Sigmoid colon (tissue), 7 donors: Measurements from ENCODE around the gene ZSWIM8. TPM values are rescaled to one million over a fixed set of nuclear protein-coding genes. Genes with fewer than 3 reads are reported as not detected.

Experiments
- DNase-seq: peaks from one replicate; pipeline ENCODE4 v3.0.0-alpha.2; 2019
- H3K27ac ChIP-seq, 4 donors: fragments of 200-600 bp; sonication (generic); one replicate each; pipeline ENCODE4 v1.5.1; 2016 to 2019; ENCODE audit warnings: mild to moderate bottlenecking in 1 of 4
- H3K27me3 ChIP-seq, 3 donors: fragments of 200-600 bp; sonication (generic); one replicate each; pipeline ENCODE4 v1.5.1; 2019; ENCODE audit warnings: mild to moderate bottlenecking in 1 of 3
- H3K36me3 ChIP-seq, 4 donors: fragments of 200-600 bp; sonication (generic); one replicate each; pipeline ENCODE4 v1.5.1; 2016 to 2019
- H3K4me1 ChIP-seq, 4 donors: fragments of 200-600 bp; sonication (generic); one replicate each; pipeline ENCODE4 v1.5.1; 2017 to 2019
- H3K4me3 ChIP-seq, 4 donors: fragments of 200-600 bp; sonication (generic); one replicate each; pipeline ENCODE4 v1.5.1; 2017 to 2019; ENCODE audit warnings: mild to moderate bottlenecking in 2 of 4, moderate library complexity in 1 of 4
- H3K9me3 ChIP-seq, 4 donors: fragments of 200-600 bp in 3 of 4; sonication (generic) in 3 of 4; one replicate each; pipeline versions ENCODE4 v1.5.1 to v1.6.1; 2013 to 2019
- CTCF ChIP-seq, 4 experiments: fragments of 450-650 bp in 3 of 4; fragments of 200-600 bp in 1 of 4; IDR thresholded peaks; one replicate each; pipeline ENCODE4 v1.5.1; 2016 to 2019; ENCODE audit warnings: antibody characterized with exemption in 4 of 4, mild to moderate bottlenecking in 3 of 4, moderate library complexity in 2 of 4
- EP300 ChIP-seq, 4 donors: sonication (generic); formaldehyde crosslinking; IDR thresholded peaks; one replicate each; pipeline ENCODE4 v1.6.1; 2017; ENCODE audit warnings: antibody characterized with exemption in 4 of 4
- POLR2A ChIP-seq, 2 donors: fragments of 450-650 bp; IDR thresholded peaks; one replicate each; pipeline ENCODE4 v1.6.1; 2016; ENCODE audit warnings: antibody characterized with exemption in 2 of 2, mild to moderate bottlenecking in 2 of 2, moderate library complexity in 2 of 2
- POLR2AphosphoS5 ChIP-seq, 4 donors: sonication (generic); formaldehyde crosslinking; IDR thresholded peaks; one replicate each; pipeline ENCODE4 v1.6.1; 2017; ENCODE audit warnings: antibody characterized with exemption in 4 of 4
- WGBS, 2 donors: extraction: QIAGEN DNeasy Blood & Tissue Kit; methylation state at CpG; one replicate each; pipeline ENCODE4 v1.1.7; 2013; 5-methylcytosine and 5-hydroxymethylcytosine counted together
- intact Hi-C: fragments of 100-400 bp; cut with DNase I; formaldehyde crosslinking; loops from one replicate; pipeline ENCODE4 v1.15.1; 2023
- polyA plus RNA-seq, 3 donors: library from polyadenylated mRNA; stranded (reverse); fragments of 200-250 nt; gene quantifications; one replicate each; pipeline ENCODE4 v1.2.3, GENCODE V29; 2013
- total RNA-seq, 4 donors: library from RNA; depleted of rRNA; stranded (reverse); fragments of >200 nt; gene quantifications; one replicate each; pipeline ENCODE4 v1.1.0, GENCODE V29; 2016
- donor health status: healthy with polysubstance abuse.
- donor health status: Bipolar disorder and iron deficiency.
- donor health status: healthy.

The ZSWIM8 gene
- total and polyA plus RNA-seq, 7 donors: 34.8 to 138 (median 61.8) TPM

- no peak overlapping the region for H3K27ac ChIP-seq
- peak; percentile 14 for DNase-seq
- peaks cover 0 to 48% (median 45%) of the 10 kb centered on the region in 4 donors for H3K4me1 ChIP-seq
- H3K9me3 ChIP-seq: no peaks in the 10 kb centered on the region
- peaks cover 0 to 59% (median 11%) of the 10 kb centered on the region in 4 donors for H3K36me3 ChIP-seq
- no peaks in the 10 kb centered on the region for H3K27me3 ChIP-seq
- 93 to 96% methylated on average over 5 of the region's 5 CpGs for WGBS, 2 donors
- no peak overlapping the region for H3K4me3 ChIP-seq
- no peak for TF ChIP-seq EP300 (IDR thresholded peaks at IDR 0.05)
- intact Hi-C loops: no loop called here
These were observed 6.4 kb upstream of the ZSWIM8 start for GRCh38 chr10:73779018-73779417.

GRCh38 chr10:73779539-73780197 is 5.7 kb upstream of the ZSWIM8 start:
- TF ChIP-seq POLR2A (IDR thresholded peaks at IDR 0.05) (no peak), CTCF (IDR thresholded peaks at IDR 0.05) (no peak), POLR2AphosphoS5 (IDR thresholded peaks at IDR 0.05) (no peak), EP300 (IDR thresholded peaks at IDR 0.05) (no peak)
- H3K9me3 ChIP-seq: no peaks in the 10 kb centered on the region
- intact Hi-C loops: no loop called here
- peaks cover 0 to 45% (median 43%) of the 10 kb centered on the region in 4 donors for H3K4me1 ChIP-seq
- WGBS, 2 donors: 84 to 86% methylated on average over 3 of the region's 3 CpGs
- no peaks in the 10 kb centered on the region for H3K27me3 ChIP-seq
- no peak for DNase-seq
- no peak overlapping the region for H3K27ac ChIP-seq
- peaks cover 0 to 59% (median 11%) of the 10 kb centered on the region in 4 donors for H3K36me3 ChIP-seq
- no peak overlapping the region for H3K4me3 ChIP-seq

GRCh38 chr10:73780301-73780700 is 5.1 kb upstream of the ZSWIM8 start:
- Histone ChIP-seq H3K36me3 (peaks cover 0 to 57% (median 11%) of the 10 kb centered on the region in 4 donors), H3K27me3 (no peaks in the 10 kb centered on the region), H3K27ac (peak overlapping the region in 1 of 4 donors; percentile 16), H3K9me3 (no peaks in the 10 kb centered on the region), H3K4me3 (no peak overlapping the region), H3K4me1 (peaks cover 0 to 43% (median 40%) of the 10 kb centered on the region in 4 donors)
- peak; percentile 55 for DNase-seq
- TF ChIP-seq EP300 (IDR thresholded peaks at IDR 0.05) (no peak), POLR2AphosphoS5 (IDR thresholded peaks at IDR 0.05) (no peak), POLR2A (IDR thresholded peaks at IDR 0.05) (no peak), CTCF (IDR thresholded peaks at IDR 0.05) (no peak)
- intact Hi-C loops: no loop called here
- 75 to 83% methylated on average over 5 of the region's 5 CpGs for WGBS, 2 donors

GRCh38 chr10:73780966-73781365 is 4.4 kb upstream of the ZSWIM8 start:
- Histone ChIP-seq H3K27ac (peak overlapping the region in 3 of 4 donors; percentile 92 to 97 (median 96)), H3K4me1 (peaks cover 0 to 39% (median 39%) of the 10 kb centered on the region in 4 donors)

More at GRCh38 chr10:73780966-73781365, 4.4 kb upstream of the ZSWIM8 start:
- TF ChIP-seq EP300 (IDR thresholded peaks at IDR 0.05) (no peak), POLR2AphosphoS5 (IDR thresholded peaks at IDR 0.05) (no peak), POLR2A (IDR thresholded peaks at IDR 0.05) (no peak), CTCF (IDR thresholded peaks at IDR 0.05) (no peak)
- Histone ChIP-seq H3K4me3 (peak overlapping the region; percentile 72 to 94 (median 92)), H3K36me3 (peaks cover 0 to 50% (median 9%) of the 10 kb centered on the region in 4 donors), H3K27me3 (no peaks in the 10 kb centered on the region), H3K9me3 (no peaks in the 10 kb centered on the region)
- DNase-seq: peak; percentile 58
- intact Hi-C loops: no loop called here
- 8 to 27% methylated on average over 11 of the region's 11 CpGs for WGBS, 2 donors
